Kidney epithelial cell (primary cell): ENCODE data around the gene ZIC2. TPM values are rescaled to one million over a fixed set of nuclear protein-coding genes. Genes with fewer than 3 reads are reported as not detected.

Experiments
- DNase-seq: peaks from one replicate; pipeline ENCODE4 v3.0.0-alpha.2; 2010; ENCODE audit warnings: low read depth
- H3K27me3 ChIP-seq: 2 replicates; pipeline ENCODE4 v1.6.0; 2011; ENCODE audit warnings: low read length; ENCODE audit not compliant: control insufficient read depth, insufficient read depth
- H3K36me3 ChIP-seq: 2 replicates; pipeline ENCODE4 v1.5.1; 2011; ENCODE audit warnings: low read length; ENCODE audit not compliant: control insufficient read depth, insufficient read depth
- H3K4me3 ChIP-seq: 2 replicates; pipeline ENCODE4 v1.5.1; 2011; ENCODE audit warnings: low read depth, mild to moderate bottlenecking, control low read depth, low read length
- total RNA-seq: library from RNA; depleted of rRNA; stranded (reverse); fragments of >200 nt; gene quantifications from 2 replicates; pipeline ENCODE4 v1.2.3, GENCODE V29; 2015
- TF ChIP-seq, protein P1 (sequence below): IDR thresholded peaks from 2 replicates; pipeline ENCODE4 v1.5.1; 2011; ENCODE audit warnings: mild to moderate bottlenecking, moderate library complexity, low read length, control low read depth, inconsistent platforms; ENCODE audit not compliant: insufficient read depth, poor library complexity, severe bottlenecking

The ZIC2 gene
- total RNA-seq, 1 donor from 2014 or later: not detected

DNA sequence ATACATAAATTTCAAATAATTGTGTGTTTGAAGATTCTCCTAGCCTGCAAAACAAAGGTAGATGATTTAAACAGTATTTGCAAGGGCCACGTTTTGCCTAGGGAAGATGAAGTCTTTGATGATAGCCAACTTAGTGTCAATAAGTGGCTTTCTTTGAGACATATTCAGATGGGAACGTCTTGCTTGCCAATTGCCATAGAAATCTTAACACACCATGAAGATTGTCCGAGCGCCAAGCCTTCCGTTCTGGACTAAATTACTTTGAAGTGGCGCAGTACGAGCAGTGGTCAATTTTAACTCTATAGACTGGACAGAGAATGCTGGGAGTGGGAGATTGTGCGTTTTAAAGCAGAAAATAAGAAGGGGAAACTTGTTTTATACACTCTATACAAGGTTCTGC is 19.9 kb upstream of the ZIC2 start:
- H3K27me3 ChIP-seq: peaks cover 70% of the 10 kb centered on the region
- TF ChIP-seq, protein P1, sequence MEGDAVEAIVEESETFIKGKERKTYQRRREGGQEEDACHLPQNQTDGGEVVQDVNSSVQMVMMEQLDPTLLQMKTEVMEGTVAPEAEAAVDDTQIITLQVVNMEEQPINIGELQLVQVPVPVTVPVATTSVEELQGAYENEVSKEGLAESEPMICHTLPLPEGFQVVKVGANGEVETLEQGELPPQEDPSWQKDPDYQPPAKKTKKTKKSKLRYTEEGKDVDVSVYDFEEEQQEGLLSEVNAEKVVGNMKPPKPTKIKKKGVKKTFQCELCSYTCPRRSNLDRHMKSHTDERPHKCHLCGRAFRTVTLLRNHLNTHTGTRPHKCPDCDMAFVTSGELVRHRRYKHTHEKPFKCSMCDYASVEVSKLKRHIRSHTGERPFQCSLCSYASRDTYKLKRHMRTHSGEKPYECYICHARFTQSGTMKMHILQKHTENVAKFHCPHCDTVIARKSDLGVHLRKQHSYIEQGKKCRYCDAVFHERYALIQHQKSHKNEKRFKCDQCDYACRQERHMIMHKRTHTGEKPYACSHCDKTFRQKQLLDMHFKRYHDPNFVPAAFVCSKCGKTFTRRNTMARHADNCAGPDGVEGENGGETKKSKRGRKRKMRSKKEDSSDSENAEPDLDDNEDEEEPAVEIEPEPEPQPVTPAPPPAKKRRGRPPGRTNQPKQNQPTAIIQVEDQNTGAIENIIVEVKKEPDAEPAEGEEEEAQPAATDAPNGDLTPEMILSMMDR: no peak
- DNase-seq: no peak
- no peak overlapping the region for H3K4me3 ChIP-seq
- H3K36me3 ChIP-seq: no peaks in the 10 kb centered on the region

DNA sequence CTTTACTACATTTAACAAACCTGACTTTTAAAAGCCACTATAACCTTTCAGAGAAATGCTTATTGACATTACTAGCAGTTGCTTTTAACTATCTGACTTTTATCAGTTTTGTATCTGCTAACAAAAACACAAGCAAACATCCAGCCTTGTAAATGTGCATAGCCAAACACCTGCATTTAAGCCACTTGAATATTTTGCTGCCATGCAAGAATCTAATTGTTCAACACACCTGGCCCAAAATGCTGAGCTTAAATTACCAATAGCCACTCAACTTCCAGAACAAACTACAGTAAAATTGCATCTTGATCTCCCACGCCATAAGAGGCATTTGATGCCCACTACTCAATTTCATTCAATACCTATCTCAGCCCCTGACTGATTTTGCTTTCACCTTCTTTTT is 19.3 kb upstream of the ZIC2 start:
- no peak overlapping the region for H3K4me3 ChIP-seq
- H3K27me3 ChIP-seq: peaks cover 68% of the 10 kb centered on the region
- DNase-seq: no peak
- TF ChIP-seq, protein P1: no peak
- no peaks in the 10 kb centered on the region for H3K36me3 ChIP-seq

DNA sequence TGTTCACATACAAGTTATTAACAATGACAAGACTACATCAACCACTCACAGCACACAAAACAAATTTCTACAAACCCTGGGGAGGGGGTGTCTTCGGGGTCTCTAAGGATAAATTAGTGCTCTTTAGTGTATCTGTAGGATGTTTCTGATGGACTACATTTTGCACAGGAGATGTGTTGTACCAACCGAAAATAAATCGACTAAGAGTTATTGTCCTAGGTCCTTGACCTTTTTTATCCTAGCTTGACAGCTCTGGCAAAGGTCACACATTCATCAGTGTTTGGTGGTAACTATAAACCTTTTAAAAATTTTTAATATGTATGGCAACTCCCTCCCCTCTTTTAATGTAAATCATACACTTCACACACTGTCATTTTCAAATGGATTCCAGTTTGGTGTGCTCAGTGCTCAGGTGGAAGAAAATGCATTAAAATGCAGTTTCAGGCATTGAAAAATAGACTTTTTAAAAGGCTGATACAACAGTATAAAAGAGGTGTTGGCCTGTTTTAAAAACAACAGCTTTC is 17.7 kb upstream of the ZIC2 start:
- TF ChIP-seq, protein P1: no peak
- DNase-seq: no peak
- Histone ChIP-seq H3K4me3 (no peak overlapping the region), H3K27me3 (peaks cover 67% of the 10 kb centered on the region), H3K36me3 (no peaks in the 10 kb centered on the region)

DNA sequence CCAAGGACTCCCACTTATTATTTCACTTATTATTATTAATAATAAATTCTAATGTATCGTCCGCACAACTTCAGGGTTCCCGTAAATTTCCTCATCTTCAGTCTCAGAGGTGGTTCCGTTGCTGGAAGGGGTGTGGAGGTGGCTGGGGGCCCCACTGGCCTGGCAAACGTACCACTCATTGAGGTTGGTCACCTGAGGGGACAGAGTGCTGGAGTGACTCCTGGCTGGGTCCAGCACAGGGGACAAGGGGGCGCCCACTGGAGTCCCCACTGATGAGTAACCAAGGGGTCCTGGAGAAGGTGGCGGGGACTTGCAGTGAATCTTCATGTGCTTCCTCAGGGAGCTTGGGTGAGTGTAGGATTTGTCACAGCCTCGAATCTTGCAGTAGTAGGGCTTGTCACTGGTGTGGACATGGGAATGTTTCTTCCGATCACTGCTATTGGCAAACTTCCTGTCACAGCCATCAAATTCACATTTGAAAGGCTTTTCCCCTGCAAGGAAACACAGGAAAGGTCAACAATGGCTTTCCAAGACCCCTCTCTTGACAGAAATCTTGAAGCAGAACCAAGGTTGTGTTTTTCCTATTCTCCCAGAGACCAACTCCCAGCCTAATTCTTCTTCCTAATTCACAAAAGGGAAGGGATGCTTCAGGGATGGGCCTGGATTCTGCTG is 16.1 kb upstream of the ZIC2 start:
- Histone ChIP-seq H3K27me3 (peaks cover 67% of the 10 kb centered on the region), H3K36me3 (no peaks in the 10 kb centered on the region), H3K4me3 (no peak overlapping the region)
- DNase-seq: no peak
- TF ChIP-seq, protein P1: no peak

DNA sequence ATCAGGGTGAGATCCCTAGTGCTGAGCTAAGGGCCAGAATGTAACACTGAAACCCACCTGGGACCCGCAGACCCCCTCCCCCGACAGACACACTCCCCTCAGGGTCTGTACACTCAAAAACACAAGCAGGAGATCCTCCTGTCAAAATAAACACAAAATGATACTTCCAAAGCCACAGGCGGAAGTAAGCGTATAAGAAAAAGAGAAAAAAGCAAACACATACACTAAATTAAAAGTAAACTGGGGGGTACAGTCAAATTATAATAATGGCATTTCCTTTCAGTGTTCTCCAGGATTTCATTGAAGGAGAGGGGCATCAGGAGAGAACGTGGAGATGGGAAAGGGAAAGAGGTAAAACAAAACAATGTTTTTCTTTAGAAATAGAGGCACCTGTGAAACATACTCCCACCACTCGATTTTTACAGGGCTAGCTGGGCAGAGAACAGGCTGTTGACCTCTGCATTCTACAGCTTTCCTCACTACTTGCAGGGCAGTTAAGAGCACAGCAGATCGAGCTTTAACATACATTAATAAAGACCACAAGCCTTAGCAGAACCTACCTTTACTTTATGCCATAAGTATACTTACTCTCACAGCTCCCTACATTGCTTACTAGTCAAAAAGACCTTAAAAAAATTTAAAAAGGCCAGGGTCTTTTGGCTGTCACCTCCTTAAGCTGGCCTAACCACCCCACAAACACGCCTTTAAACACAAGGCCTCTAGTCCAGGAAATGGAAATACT is 15.3 kb upstream of the ZIC2 start:
- no peak for DNase-seq
- no peak overlapping the region for H3K4me3 ChIP-seq
- H3K36me3 ChIP-seq: no peaks in the 10 kb centered on the region
- TF ChIP-seq, protein P1: no peak
- H3K27me3 ChIP-seq: peaks cover 62% of the 10 kb centered on the region
